ENCODE results near the gene LMX1B. TPM values are rescaled to one million over a fixed set of nuclear protein-coding genes. Genes with fewer than 3 reads are reported as not detected.

Gene LMX1B
- total RNA-seq, 1 experiment from 2014 or later, result 0.55 TPM

GRCh38 chr9:126591922-126592321 lies 21.8 kb upstream of the LMX1B start:
- H3K27me3 ChIP-seq (ENCODE audit: low read length), result no peaks in the 10 kb centered on the region
- no peak overlapping the region for H3K9ac ChIP-seq (ENCODE audit: low read length)
- intact Hi-C loops (cut with micrococcal nuclease), result no loop called here
- no peak overlapping the region for H3K4me2 ChIP-seq (ENCODE audit: low read length)
- no peak for TF ChIP-seq CTCF (conservative IDR thresholded peaks at IDR 0.05; ENCODE audit: low read depth, low read length)
- TF ChIP-seq EZH2phosphoT487 (IDR thresholded peaks at IDR 0.05; ENCODE audit: borderline replicate concordance, low read length), result no peak
- TF ChIP-seq EZH2 (IDR thresholded peaks at IDR 0.05; ENCODE audit: low read length, unreplicated experiment), result no peak
- H3K79me2 ChIP-seq (ENCODE audit: low read length), result no peaks in the 10 kb centered on the region
- no TSS peak for BruUV-seq (replicated peaks)
- POLR2A ChIA-PET (ENCODE audit: unreplicated experiment), result no interaction called here
- no peaks in the 10 kb centered on the region for H3F3A ChIP-seq (ENCODE audit: low read length, unreplicated experiment)
- H3K9me2 ChIP-seq (replicated peaks; ENCODE audit: low read length), result no peaks in the 10 kb centered on the region
- H3K36me3 ChIP-seq (ENCODE audit: low read depth, low read length), result no peaks in the 10 kb centered on the region
- no peak overlapping the region for H2AFZ ChIP-seq (ENCODE audit: low read length)
- DNase-seq (no peak), ATAC-seq (no peak)
- H3K4me3 ChIP-seq (ENCODE audit: low read length), result no peak overlapping the region
- no peaks in the 10 kb centered on the region for H3K4me1 ChIP-seq (ENCODE audit: insufficient read depth, low read length)
- no peaks in the 10 kb centered on the region for H4K20me1 ChIP-seq (ENCODE audit: low read length)
- CTCF ChIA-PET, result no interaction called here
- H3K9me3 ChIP-seq (ENCODE audit: low read length), result no peaks in the 10 kb centered on the region
- H3K27ac ChIP-seq (ENCODE audit: low read length), result no peak overlapping the region

GRCh38 chr9:126592461-126592860 lies 21.3 kb upstream of the LMX1B start:
- CTCF ChIA-PET, result no interaction called here
- no peaks in the 10 kb centered on the region for H3K27me3 ChIP-seq (ENCODE audit: low read length)

GRCh38 chr9:126595982-126596381 lies 17.7 kb upstream of the LMX1B start:
- intact Hi-C loops (cut with micrococcal nuclease), result no loop called here
- Histone ChIP-seq H3F3A (ENCODE audit: low read length, unreplicated experiment) (no peaks in the 10 kb centered on the region), H3K4me3 (ENCODE audit: low read length) (no peak overlapping the region), H3K9me3 (ENCODE audit: low read length) (no peaks in the 10 kb centered on the region), H2AFZ (ENCODE audit: low read length) (no peak overlapping the region), H3K9me2 (replicated peaks; ENCODE audit: low read length) (no peaks in the 10 kb centered on the region), H3K79me2 (ENCODE audit: low read length) (no peaks in the 10 kb centered on the region), H3K27ac (ENCODE audit: low read length) (no peak overlapping the region), H3K4me2 (ENCODE audit: low read length) (no peak overlapping the region), H3K27me3 (ENCODE audit: low read length) (no peaks in the 10 kb centered on the region), H3K4me1 (ENCODE audit: insufficient read depth, low read length) (no peaks in the 10 kb centered on the region), H3K36me3 (ENCODE audit: low read depth, low read length) (no peaks in the 10 kb centered on the region), H3K9ac (ENCODE audit: low read length) (no peak overlapping the region), H4K20me1 (ENCODE audit: low read length) (no peaks in the 10 kb centered on the region)
- ChIA-PET CTCF (no interaction called here), POLR2A (ENCODE audit: unreplicated experiment) (no interaction called here)
- no peak for DNase-seq
- BruUV-seq (replicated peaks), result no TSS peak
- no peak for ATAC-seq
- TF ChIP-seq EZH2phosphoT487 (IDR thresholded peaks at IDR 0.05; ENCODE audit: borderline replicate concordance, low read length), result no peak

More at GRCh38 chr9:126592461-126592860, 21.3 kb upstream of the LMX1B start:
- DNase-seq (no peak), ATAC-seq (no peak)
- Histone ChIP-seq H4K20me1 (ENCODE audit: low read length) (no peaks in the 10 kb centered on the region), H3K4me3 (ENCODE audit: low read length) (no peak overlapping the region), H3K9me3 (ENCODE audit: low read length) (no peaks in the 10 kb centered on the region), H3K79me2 (ENCODE audit: low read length) (no peaks in the 10 kb centered on the region), H2AFZ (ENCODE audit: low read length) (no peak overlapping the region), H3F3A (ENCODE audit: low read length, unreplicated experiment) (no peaks in the 10 kb centered on the region), H3K27ac (ENCODE audit: low read length) (no peak overlapping the region), H3K9me2 (replicated peaks; ENCODE audit: low read length) (no peaks in the 10 kb centered on the region), H3K36me3 (ENCODE audit: low read depth, low read length) (no peaks in the 10 kb centered on the region), H3K4me2 (ENCODE audit: low read length) (no peak overlapping the region), H3K4me1 (ENCODE audit: insufficient read depth, low read length) (no peaks in the 10 kb centered on the region), H3K9ac (ENCODE audit: low read length) (no peak overlapping the region)
- POLR2A ChIA-PET (ENCODE audit: unreplicated experiment), result no interaction called here
- intact Hi-C loops (cut with micrococcal nuclease), result no loop called here
- no peak for TF ChIP-seq CTCF (conservative IDR thresholded peaks at IDR 0.05; ENCODE audit: low read depth, low read length)
- TF ChIP-seq EZH2phosphoT487 (IDR thresholded peaks at IDR 0.05; ENCODE audit: borderline replicate concordance, low read length), result no peak
- no peak for TF ChIP-seq EZH2 (IDR thresholded peaks at IDR 0.05; ENCODE audit: low read length, unreplicated experiment)
- no TSS peak for BruUV-seq (replicated peaks)
